ENCODE measurements around the gene ROR2.

- TF ChIP-seq TCF12 (IDR thresholded peaks at IDR 0.05; ENCODE audit: low read depth) (no peak), EGR1 (IDR thresholded peaks at IDR 0.05) (no peak), CREB1 (IDR thresholded peaks at IDR 0.05; ENCODE audit: low read depth) (no peak), YY1 (IDR thresholded peaks at IDR 0.05; ENCODE audit: low read depth) (no peak)
Measured at GRCh38 chr9:91530829-91531228, 419.2 kb downstream of the ROR2 start.

All from Ishikawa (cell line).